ENCODE results near the gene MTOR. TPM values are rescaled to one million over a fixed set of nuclear protein-coding genes. Genes with fewer than 3 reads are reported as not detected.
"Not testable (repeated sequence)": the region's sequence is repeated elsewhere in the genome, so short reads cannot be mapped to it uniquely, and the experiment has no call there.

MTOR gene
- polyA plus RNA-seq: 6.9 TPM

DNA sequence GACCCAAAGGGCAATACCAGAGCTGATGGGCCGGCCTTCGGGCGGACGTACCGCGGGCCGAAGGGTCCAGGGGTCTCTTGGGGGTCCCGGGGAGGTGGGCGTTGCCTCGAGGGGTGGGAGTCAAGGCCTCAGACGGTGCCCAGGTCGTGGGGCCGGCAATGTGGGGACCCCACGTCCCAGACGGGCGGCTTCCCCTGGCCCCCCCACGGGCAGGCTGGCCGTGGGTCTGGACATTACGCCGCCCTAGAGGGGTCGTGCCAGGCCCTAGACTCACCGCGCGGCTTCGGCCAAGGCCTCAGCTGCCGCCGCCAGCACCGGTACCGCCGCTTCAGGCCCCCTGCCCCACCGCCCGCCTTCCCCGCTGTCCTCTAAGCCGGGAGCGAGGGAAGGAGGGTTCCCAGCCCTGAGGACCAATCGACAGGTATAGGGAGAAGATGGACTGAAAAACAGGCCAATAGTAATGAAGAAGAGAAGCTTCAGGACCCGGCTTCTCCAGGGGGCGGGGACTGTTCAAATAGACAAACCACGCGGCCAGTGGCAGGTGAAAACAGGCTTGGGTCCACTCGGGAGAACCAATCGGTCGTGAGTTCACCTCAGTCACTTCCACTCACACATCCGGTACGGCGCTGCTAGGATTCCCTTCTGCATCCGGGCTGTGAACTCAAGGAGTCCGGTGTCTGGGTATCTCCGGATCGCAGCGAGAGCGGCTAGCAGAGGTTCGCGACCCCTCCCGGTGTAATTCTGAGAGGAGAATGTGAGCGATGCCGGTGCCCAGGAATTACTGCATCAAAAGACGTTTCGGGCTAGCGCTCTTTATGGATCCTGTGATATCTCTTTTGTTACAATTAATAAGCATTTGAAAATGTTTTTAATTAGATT, at the start of gene MTOR:
MTOR (minus strand) TSS at position 381 of the 879 bp plus-strand sequence. CDS start 3,142 bp downstream, outside the sequence.
- Mint-ChIP-seq H3K27me3 (no peaks in the 10 kb centered on the region), H3K36me3 (peaks cover 3% of the 10 kb centered on the region), H3K4me3 (peak within 1 kb of the TSS; percentile 80 to 98 (median 92)), H3K27ac (peak within 1 kb of the TSS; percentile 43 to 97 (median 92)), H3K9me3 (no peaks in the 10 kb centered on the region), H3K4me1 (peaks cover 8 to 13% (median 11%) of the 10 kb centered on the region in 3 donors)

DNA sequence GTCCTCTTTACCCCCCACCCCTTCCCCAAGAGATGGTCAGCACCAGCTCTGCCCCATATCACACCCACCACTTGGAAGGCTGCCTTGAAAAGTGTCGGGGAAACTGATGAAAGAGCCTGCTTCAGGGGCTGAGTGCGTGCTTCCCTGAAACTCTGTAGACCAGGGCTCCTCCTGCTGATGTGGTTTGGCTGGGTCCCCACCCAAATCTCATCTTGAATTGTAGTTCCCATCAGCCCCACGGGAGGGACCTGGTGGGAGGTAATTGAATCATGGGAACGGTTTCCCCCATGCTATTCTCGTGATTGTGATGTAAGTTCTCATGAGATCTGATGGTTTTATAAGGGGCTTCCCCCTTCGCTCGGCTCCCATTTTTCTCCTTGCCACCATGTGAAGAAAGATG, 47.0 kb upstream of the MTOR start:
- H3K27ac Mint-ChIP-seq: no peak overlapping the region
- peaks cover 0 to 1% (median 0%) of the 10 kb centered on the region in 3 donors for H3K4me1 Mint-ChIP-seq
- H3K36me3 Mint-ChIP-seq: no peaks in the 10 kb centered on the region
- no peak overlapping the region for H3K4me3 Mint-ChIP-seq
- H3K9me3 Mint-ChIP-seq: no peaks in the 10 kb centered on the region
- H3K27me3 Mint-ChIP-seq: no peaks in the 10 kb centered on the region

DNA sequence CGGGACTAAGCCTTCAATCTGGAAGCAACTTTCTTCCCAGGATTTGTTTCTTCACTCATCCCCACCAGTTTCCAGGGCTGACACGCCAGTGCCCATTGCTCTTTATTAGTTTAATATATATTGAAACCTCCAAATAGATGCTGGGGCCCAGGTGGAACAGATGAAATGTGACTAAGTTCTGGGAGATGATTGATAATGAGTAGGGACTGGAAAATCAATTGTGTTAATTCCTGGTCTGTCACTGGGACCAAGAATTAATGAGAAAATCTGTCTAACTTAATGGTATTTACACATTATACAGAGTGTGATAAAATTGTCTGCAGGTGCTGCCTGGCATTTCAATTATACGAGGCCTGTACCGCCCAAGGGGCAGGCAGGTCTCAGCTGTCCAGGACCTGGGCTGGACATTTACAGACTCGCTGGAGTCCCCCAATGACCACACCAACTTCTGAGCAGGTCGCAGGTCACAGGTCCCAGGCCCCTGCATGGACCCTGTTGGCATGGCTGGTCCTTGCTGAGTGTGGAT, 46.4 kb upstream of the MTOR start:
- no peaks in the 10 kb centered on the region for H3K36me3 Mint-ChIP-seq
- no peak overlapping the region for H3K27ac Mint-ChIP-seq

DNA sequence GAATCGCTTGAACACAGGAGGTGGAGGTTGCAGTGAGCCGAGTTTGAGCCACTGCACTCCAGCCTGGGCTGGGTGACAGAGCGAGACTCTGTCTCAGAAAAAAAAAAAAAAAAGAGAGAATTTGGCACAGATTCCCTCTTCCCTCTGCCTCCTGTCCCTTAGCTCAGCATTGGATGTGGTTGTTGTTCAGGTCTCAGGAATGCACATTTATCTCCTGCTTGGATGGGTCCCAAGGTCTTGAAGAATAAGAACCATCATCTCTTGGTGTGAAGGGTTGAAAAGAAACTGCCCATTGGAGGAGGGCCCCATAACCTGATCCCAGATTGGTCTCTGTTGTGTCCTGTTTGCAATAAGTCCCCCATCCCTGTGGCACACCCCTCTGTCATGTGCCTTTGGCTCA, 45.5 kb upstream of the MTOR start:
- Mint-ChIP-seq H3K27me3 (no peaks in the 10 kb centered on the region), H3K4me1 (peaks cover 0 to 1% (median 0%) of the 10 kb centered on the region in 3 donors), H3K36me3 (no peaks in the 10 kb centered on the region), H3K9me3 (no peaks in the 10 kb centered on the region), H3K4me3 (no peak overlapping the region), H3K27ac (no peak overlapping the region)

More for the DNA sequence above, 46.4 kb upstream of the MTOR start:
- H3K4me3 Mint-ChIP-seq: no peak overlapping the region
- H3K4me1 Mint-ChIP-seq: peaks cover 0 to 1% (median 0%) of the 10 kb centered on the region in 3 donors
- H3K27me3 Mint-ChIP-seq: no peaks in the 10 kb centered on the region
- no peaks in the 10 kb centered on the region for H3K9me3 Mint-ChIP-seq

DNA sequence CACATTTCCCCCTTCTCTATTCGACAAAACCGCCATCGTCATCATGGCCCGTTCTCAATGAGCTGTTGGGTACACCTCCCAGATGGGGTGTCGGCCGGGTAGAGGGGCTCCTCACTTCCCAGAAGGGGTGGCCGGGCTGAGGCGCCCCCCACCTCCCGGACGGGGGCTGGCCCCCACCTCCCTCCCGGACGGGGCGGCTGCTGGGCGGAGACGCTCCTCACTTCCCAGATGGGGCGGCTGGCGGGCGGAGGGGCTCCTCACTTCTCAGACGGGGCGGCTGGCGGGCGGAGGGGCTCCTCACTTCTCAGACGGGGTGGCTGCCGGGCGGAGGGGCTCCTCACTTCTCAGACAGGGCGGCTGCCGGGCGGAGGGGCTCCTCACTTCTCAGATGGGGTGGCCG, 43.2 kb upstream of the MTOR start:
- not testable (repeated sequence) for H3K4me3 Mint-ChIP-seq, H3K4me1 Mint-ChIP-seq, H3K27ac Mint-ChIP-seq, H3K27me3 Mint-ChIP-seq, H3K36me3 Mint-ChIP-seq, H3K9me3 Mint-ChIP-seq

DNA sequence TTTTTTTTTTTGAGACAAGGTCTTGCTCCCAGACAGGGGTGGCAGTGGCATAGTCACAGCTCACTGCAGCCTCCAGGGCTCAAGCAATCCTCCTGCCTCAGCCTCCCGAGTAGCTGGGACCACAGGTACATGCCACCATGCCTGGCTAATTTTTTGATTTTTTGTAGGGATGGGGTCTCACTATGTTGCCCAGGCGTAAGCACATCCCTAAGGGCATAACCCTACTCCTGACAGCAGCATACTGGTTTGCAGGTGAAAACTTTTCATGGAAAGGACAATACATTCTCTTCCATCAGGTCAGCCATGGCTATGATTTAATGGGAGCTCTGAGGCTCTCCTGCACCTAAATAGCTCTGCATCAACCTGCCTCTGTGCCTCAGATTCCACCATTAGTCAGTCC, 40.0 kb upstream of the MTOR start:
- Mint-ChIP-seq H3K36me3 (no peaks in the 10 kb centered on the region), H3K27me3 (no peaks in the 10 kb centered on the region), H3K4me1 (peaks cover 0 to 2% (median 0%) of the 10 kb centered on the region in 3 donors), H3K4me3 (no peak overlapping the region), H3K27ac (no peak overlapping the region), H3K9me3 (no peaks in the 10 kb centered on the region)

DNA sequence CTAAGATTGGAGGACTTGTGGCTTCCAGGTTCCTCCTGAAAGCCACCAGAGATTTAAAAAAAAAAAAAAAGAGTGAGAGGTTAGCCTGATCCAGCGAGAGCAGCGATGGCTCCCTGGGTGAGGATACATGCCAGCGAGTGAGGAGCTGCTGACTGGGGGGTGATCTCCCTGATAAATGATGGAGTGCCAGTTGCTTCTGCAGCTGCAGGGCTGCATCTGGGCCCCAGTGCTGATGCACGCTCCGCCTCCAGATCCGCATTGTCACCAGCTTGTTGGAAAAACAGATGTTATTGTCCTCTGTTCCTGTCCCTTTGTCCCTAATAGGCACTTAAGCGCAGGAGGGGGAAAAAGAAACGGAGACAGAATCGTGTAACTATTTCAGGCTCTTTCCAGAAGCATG, 39.2 kb upstream of the MTOR start:
- H3K4me3 Mint-ChIP-seq: no peak overlapping the region
- no peaks in the 10 kb centered on the region for H3K27me3 Mint-ChIP-seq
- no peaks in the 10 kb centered on the region for H3K9me3 Mint-ChIP-seq
- no peaks in the 10 kb centered on the region for H3K36me3 Mint-ChIP-seq
- peaks cover 0 to 2% (median 0%) of the 10 kb centered on the region in 3 donors for H3K4me1 Mint-ChIP-seq
- H3K27ac Mint-ChIP-seq: no peak overlapping the region

DNA sequence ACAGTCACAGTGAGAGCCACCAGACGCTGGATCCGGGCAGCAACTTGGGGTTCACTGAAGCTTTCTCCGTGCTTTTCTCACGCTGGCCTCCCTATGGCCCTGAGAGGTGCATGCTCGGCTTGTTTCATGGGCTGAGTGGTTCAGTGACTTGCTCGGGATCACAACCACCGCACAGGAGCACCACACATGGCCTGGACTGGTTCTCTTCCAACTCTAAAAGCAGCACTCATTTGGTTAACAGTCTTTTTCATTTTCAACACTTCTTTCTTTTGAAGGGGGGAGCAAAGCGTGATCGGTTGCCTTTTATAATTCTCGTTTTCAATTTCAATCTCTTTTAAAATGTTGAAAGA, 36.8 kb upstream of the MTOR start:
- H3K4me3 Mint-ChIP-seq: no peak overlapping the region
- no peaks in the 10 kb centered on the region for H3K27me3 Mint-ChIP-seq
- H3K36me3 Mint-ChIP-seq: no peaks in the 10 kb centered on the region
- H3K9me3 Mint-ChIP-seq: no peaks in the 10 kb centered on the region
- peak overlapping the region in 1 of 3 donors; percentile 50 for H3K27ac Mint-ChIP-seq
- peaks cover 0 to 6% (median 5%) of the 10 kb centered on the region in 3 donors for H3K4me1 Mint-ChIP-seq

DNA sequence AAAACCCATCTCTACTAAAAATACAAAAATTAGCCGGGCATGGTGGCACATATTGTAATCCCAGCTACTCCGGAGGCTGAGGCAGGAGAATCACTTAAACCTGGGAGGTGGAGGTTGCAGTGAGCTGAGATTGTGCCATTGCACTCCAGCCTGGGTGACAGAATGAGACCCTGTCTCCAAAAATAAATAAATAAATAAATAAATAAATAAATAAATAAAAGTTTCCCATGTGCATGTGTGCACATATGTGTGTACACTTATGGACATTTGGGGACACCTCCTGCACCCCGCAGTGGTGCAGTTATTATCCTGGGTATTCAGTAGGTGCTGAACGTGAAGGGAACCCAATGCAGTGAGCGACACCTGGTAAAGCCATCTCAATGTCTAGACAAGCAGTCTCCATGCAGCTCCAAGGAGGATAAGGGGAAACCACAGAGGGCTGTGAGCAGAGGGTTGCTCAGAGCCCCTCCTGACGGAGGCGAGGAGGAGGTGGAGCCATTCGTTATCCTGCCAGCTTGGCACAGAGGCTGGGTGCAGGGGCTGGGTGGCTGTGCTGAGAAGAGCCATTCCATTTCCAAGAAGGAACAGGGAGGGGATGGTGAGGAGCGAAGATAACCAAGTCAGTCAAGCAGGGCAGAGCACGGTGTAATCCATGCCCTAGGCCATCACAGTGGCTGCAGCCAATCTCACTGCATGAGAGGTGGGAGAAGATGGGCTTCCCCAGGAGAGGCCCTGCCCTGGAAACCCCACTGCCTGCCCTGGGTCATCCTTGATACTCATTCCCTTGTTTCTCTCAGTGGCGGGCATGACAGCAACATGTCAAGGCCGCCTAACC, 36.3 kb upstream of the MTOR start:
- Mint-ChIP-seq H3K27ac (no peak overlapping the region), H3K4me3 (no peak overlapping the region), H3K27me3 (no peaks in the 10 kb centered on the region), H3K4me1 (peaks cover 0 to 6% (median 5%) of the 10 kb centered on the region in 3 donors), H3K9me3 (no peaks in the 10 kb centered on the region), H3K36me3 (no peaks in the 10 kb centered on the region)

DNA sequence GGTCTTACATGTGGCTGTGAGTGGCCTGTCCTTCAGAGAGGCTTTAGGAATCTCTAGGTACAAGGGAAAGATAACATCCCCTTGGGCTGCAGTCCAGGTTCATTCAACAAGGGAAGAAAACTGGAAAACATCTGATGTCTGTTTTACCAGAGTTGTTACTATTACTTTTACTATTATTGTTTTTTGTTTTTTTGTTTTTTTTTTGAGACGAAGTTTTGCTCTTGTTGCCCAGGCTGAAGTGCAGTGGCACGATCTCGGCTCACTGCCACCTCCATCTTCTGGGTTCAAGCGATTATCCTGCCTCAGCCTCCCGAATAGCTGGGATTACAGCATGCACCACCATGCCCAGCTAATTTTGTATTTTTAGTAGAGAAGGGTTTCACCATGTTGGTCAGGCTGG, 35.4 kb upstream of the MTOR start:
- not testable (repeated sequence) for H3K4me3 Mint-ChIP-seq, H3K36me3 Mint-ChIP-seq, H3K9me3 Mint-ChIP-seq, H3K4me1 Mint-ChIP-seq, H3K27me3 Mint-ChIP-seq, H3K27ac Mint-ChIP-seq

DNA sequence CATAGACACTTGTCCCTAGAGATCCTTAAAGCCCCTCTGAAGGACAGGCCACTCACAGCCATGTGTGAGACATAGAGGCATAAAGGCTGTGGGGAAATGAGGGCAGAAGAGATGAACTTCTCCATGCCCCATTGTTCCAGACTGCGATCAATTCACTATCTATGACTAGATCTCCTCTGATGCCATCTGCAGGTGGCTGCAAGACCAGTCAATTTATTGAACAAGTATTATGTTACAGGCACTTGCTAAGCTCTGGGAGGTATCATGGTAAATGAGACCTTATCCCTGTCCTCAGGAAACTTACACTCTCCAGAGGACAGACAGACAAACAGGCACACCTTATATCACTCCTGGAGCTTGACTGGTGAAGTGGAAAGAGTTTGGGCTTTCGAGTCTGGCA, 33.6 kb upstream of the MTOR start:
- no peak overlapping the region for H3K27ac Mint-ChIP-seq

DNA sequence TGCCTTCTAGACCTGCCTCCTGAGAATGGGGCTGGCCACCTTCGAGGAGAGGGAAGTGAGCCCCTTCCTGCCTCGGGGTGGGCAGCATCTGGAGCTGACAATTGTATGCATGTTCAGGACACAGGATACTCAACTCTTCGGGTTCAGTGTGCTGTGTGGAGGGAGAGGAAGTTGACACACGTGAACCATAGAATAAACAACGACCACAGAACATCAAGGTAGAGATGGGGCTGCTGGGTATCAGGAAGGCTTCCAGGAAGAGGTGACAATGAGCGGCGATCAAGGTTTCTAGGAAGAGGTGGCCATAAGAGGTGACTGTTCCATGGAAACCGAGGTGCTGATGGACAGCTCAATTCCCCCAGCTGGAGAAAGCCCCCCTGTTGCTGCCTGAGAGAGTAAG, 32.6 kb upstream of the MTOR start:
- no peaks in the 10 kb centered on the region for H3K27me3 Mint-ChIP-seq
- H3K4me1 Mint-ChIP-seq: peaks cover 0 to 12% (median 4%) of the 10 kb centered on the region in 3 donors
- peak overlapping the region in 2 of 3 donors; percentile 65 to 86 for H3K27ac Mint-ChIP-seq
- H3K4me3 Mint-ChIP-seq: no peak overlapping the region
- no peaks in the 10 kb centered on the region for H3K36me3 Mint-ChIP-seq
- H3K9me3 Mint-ChIP-seq: no peaks in the 10 kb centered on the region

More for the DNA sequence above, 33.6 kb upstream of the MTOR start:
- Mint-ChIP-seq H3K27me3 (no peaks in the 10 kb centered on the region), H3K4me1 (peaks cover 0 to 12% (median 4%) of the 10 kb centered on the region in 3 donors), H3K4me3 (peak overlapping the region in 1 of 4 donors; percentile 33), H3K9me3 (no peaks in the 10 kb centered on the region), H3K36me3 (no peaks in the 10 kb centered on the region)

DNA sequence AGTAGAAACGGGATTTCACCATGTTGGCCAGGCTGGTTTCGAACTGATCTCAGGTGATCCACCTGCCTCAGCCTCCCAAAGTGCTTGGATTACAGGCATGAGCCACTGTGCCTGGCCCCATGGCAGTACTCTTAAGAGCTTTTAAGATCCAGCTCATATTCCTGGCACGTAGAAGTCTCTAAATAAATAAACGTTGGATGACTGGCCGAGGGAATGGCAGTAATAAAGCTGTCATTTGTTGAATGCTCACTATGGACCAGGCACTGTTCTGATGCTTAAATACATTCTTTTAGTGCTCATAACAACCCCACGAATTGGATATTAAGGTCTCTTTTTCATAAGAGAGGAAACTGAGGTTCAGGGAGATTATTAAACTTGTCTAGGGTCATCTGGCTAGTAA, 31.5 kb upstream of the MTOR start:
- H3K27me3 Mint-ChIP-seq: no peaks in the 10 kb centered on the region
- H3K36me3 Mint-ChIP-seq: no peaks in the 10 kb centered on the region
- no peaks in the 10 kb centered on the region for H3K9me3 Mint-ChIP-seq
- no peak overlapping the region for H3K27ac Mint-ChIP-seq
- H3K4me3 Mint-ChIP-seq: no peak overlapping the region
- H3K4me1 Mint-ChIP-seq: peaks cover 0 to 14% (median 6%) of the 10 kb centered on the region in 3 donors

DNA sequence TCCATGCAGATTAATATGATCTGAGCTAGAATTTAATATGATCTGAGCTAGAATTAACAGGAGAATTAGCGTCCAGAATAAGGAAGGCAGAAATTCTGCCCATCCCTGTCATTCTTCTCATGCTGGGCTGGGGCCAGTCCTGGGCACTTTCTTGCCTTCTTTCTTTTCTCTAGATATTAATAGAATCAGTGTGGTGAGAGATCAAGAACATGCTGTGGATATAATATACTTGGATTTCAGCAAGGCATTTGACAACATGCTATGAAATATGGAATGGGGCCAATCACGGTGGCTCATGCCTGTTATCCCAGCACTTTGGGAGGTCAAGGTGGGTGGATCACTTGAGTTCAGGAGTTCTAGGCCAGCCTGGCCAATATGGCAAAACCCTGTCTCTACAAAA, 28.7 kb upstream of the MTOR start:
- Mint-ChIP-seq H3K27ac (no peak overlapping the region), H3K27me3 (no peaks in the 10 kb centered on the region), H3K9me3 (no peaks in the 10 kb centered on the region), H3K4me1 (peaks cover 6 to 14% (median 6%) of the 10 kb centered on the region in 3 donors), H3K4me3 (no peak overlapping the region), H3K36me3 (no peaks in the 10 kb centered on the region)

DNA sequence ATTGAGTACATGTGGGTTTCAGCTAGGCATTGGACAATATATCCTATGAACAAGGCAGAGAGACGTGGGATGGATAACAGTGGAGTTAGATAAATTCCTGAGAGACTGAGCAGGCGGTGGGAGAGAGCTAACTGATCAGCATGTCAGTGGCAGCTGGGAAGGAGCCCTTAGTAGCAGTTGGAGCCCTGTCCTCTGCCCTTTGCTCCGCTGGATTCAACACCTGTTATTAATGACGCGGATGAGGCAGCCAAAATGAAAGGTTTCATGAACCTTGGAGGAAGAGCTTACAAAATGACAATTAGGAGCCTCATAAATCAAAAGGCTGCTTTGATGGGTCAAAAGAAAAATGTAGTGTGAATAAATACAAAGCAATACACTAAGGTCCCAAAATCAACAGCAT, 26.7 kb upstream of the MTOR start:
- Mint-ChIP-seq H3K36me3 (peaks cover 2% of the 10 kb centered on the region), H3K4me3 (no peak overlapping the region), H3K9me3 (no peaks in the 10 kb centered on the region), H3K27me3 (no peaks in the 10 kb centered on the region), H3K27ac (peak overlapping the region in 1 of 3 donors; percentile 83), H3K4me1 (peaks cover 7 to 19% (median 8%) of the 10 kb centered on the region in 3 donors)

Data from IgD-negative memory B cell (primary cell).